HFFc6 (cell line): ENCODE results near the gene HECTD1. TPM values are rescaled to one million over a fixed set of nuclear protein-coding genes. Genes with fewer than 3 reads are reported as not detected.

ENCODE experiments used
- DNase-seq: peaks from one replicate; pipeline ENCODE4 v3.0.0-alpha.2; 2018
- H3K27ac Mint-ChIP-seq: 2 replicates; pipeline ENCODE4 v1.8.0; 2020; ENCODE audit warnings: mild to moderate bottlenecking, mixed read lengths
- H3K27me3 Mint-ChIP-seq: 2 replicates; pipeline ENCODE4 v1.8.0; 2021; ENCODE audit warnings: mild to moderate bottlenecking, moderate library complexity, mixed read lengths; ENCODE audit not compliant: insufficient read depth
- H3K36me3 Mint-ChIP-seq: 2 replicates; pipeline ENCODE4 v1.8.0; 2021; ENCODE audit warnings: low read depth, mixed read lengths
- H3K4me1 Mint-ChIP-seq: 2 replicates; pipeline ENCODE4 v1.8.0; 2020; ENCODE audit warnings: low read depth, mixed read lengths
- H3K4me3 Mint-ChIP-seq: 2 replicates; pipeline ENCODE4 v1.8.0; 2020; ENCODE audit warnings: mild to moderate bottlenecking, moderate library complexity, mixed read lengths
- H3K9me3 Mint-ChIP-seq: 2 replicates; pipeline ENCODE4 v1.8.0; 2020; ENCODE audit warnings: mild to moderate bottlenecking, mixed read lengths
- total RNA-seq, 6 experiments: library from RNA; stranded (reverse); fragmentation: NEBNext Ultra II Directional; extraction: Animal tissue kit (Norgen Biotek cat#: 25700); gene quantifications; 2 replicates in 1 of 6; 3 replicates in 5 of 6; pipeline ENCODE4 v1.2.3, GENCODE V29; 2021
- TF ChIP-seq, protein P1 (sequence below): fragments of 200-600 bp; sonication (generic); IDR thresholded peaks from 2 replicates; pipeline ENCODE4 v1.5.0; 2021; ENCODE audit warnings: antibody characterized with exemption, mild to moderate bottlenecking

HECTD1 gene
- total RNA-seq, 6 experiments from 2014 or later, result 125 to 153 (median 145) TPM

DNA sequence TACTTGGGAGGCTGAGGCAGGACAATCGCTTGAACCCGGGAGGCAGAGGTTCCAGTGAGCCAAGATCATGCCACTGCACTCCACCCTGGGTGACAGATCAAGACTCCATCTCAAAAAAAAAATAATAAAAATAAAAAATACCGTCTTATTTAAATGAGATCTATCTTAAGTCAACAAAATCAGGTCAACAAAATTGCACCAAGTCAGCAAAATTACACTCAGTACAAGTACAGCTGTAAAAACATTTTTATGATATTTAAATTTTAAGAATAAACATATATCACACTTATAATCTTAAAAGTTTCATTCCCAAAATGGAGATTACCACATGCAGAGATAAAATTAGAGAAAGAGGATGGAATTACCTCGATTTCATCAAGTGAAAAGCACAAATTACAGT, 33.2 kb downstream of the HECTD1 start:
- Mint-ChIP-seq H3K4me3 (no peak overlapping the region), H3K36me3 (peaks cover 49% of the 10 kb centered on the region), H3K27ac (no peak overlapping the region), H3K9me3 (no peaks in the 10 kb centered on the region), H3K27me3 (no peaks in the 10 kb centered on the region), H3K4me1 (peaks cover 39% of the 10 kb centered on the region)
- no peak for DNase-seq
- TF ChIP-seq, protein P1, sequence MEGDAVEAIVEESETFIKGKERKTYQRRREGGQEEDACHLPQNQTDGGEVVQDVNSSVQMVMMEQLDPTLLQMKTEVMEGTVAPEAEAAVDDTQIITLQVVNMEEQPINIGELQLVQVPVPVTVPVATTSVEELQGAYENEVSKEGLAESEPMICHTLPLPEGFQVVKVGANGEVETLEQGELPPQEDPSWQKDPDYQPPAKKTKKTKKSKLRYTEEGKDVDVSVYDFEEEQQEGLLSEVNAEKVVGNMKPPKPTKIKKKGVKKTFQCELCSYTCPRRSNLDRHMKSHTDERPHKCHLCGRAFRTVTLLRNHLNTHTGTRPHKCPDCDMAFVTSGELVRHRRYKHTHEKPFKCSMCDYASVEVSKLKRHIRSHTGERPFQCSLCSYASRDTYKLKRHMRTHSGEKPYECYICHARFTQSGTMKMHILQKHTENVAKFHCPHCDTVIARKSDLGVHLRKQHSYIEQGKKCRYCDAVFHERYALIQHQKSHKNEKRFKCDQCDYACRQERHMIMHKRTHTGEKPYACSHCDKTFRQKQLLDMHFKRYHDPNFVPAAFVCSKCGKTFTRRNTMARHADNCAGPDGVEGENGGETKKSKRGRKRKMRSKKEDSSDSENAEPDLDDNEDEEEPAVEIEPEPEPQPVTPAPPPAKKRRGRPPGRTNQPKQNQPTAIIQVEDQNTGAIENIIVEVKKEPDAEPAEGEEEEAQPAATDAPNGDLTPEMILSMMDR, result no peak

DNA sequence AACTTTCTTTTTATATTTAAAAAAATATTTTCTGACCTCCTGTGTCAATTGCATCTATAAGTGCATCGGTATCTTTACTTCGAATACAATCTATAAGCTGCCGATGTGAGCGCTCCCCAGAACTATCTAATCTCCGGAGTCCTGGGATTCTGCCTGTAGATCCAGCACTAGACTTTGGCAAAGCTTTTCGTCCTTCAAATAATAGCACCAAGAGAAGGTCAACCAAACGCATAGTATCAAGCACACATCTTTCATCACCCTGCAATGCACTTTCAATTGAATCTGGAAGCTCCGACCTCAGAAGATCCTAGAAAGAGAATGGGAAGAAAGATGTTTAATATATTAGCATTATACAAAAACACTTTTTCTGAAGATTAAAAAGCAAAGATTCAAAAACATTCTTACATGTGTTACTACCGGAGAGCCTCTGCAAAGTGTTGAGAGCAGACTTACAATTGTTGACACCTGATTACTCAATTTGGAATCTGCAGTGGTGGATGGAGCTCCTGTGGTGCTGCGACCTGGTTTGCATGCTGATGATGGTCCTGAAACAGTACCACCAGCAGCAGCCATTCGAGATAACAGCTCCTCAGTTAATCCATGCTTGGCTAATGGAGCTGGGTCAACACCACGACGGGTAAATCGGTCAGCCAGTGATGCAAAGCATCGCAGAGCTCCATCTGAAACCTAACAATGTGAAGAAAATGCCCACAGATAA, 34.3 kb downstream of the HECTD1 start:
- TF ChIP-seq, protein P1, result no peak
- Mint-ChIP-seq H3K27me3 (no peaks in the 10 kb centered on the region), H3K36me3 (peaks cover 49% of the 10 kb centered on the region), H3K27ac (no peak overlapping the region), H3K4me1 (peaks cover 39% of the 10 kb centered on the region), H3K4me3 (no peak overlapping the region), H3K9me3 (no peaks in the 10 kb centered on the region)
- no peak for DNase-seq

DNA sequence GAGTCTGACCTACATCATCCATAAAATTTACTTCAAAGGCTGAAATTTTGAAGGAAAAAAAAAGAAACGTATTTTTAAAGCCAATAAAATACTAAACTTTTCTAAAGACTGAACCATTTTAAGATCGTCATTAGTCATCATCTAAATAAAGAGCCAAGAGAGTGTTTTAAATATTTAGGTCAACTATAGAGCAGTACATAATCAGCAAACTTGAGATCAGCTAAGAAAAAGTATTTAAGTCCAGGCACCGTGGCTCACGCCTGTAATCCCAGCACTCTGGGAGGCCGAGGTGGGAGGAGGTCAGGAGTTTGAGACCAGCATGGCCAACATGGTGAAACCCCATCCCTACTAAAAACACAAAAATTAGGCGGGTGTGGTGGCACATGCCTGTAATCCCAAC, 35.5 kb downstream of the HECTD1 start:
- Mint-ChIP-seq H3K27me3 (no peaks in the 10 kb centered on the region), H3K9me3 (no peaks in the 10 kb centered on the region), H3K4me1 (peaks cover 39% of the 10 kb centered on the region), H3K27ac (peak overlapping the region; percentile 40), H3K36me3 (peaks cover 52% of the 10 kb centered on the region), H3K4me3 (peak overlapping the region; percentile 55)
- TF ChIP-seq, protein P1, result no peak
- peak; percentile 41 for DNase-seq

DNA sequence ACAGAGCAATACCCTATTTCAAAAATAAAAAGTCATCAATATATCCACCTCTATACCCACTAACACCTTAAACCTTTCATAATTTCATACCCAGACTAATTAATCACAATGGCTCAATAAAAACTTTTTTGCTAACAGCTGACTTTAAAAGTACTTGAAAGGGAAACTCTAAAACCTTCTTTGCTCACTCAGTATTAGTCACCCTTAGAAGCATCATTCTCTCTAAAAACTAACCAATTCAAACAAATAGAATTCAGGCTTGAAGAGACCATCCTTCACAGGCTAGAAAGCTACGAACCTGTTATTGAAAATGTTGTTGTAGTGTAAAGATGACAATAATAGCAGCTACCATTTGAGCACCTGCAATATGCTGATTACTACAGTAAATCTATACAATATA, 37.2 kb downstream of the HECTD1 start:
- H3K27me3 Mint-ChIP-seq, result no peaks in the 10 kb centered on the region
- no peak overlapping the region for H3K4me3 Mint-ChIP-seq
- DNase-seq, result peak; percentile 17
- TF ChIP-seq, protein P1, result no peak
- H3K27ac Mint-ChIP-seq, result peak overlapping the region; percentile 40
- no peaks in the 10 kb centered on the region for H3K9me3 Mint-ChIP-seq
- peaks cover 60% of the 10 kb centered on the region for H3K36me3 Mint-ChIP-seq
- peaks cover 51% of the 10 kb centered on the region for H3K4me1 Mint-ChIP-seq

DNA sequence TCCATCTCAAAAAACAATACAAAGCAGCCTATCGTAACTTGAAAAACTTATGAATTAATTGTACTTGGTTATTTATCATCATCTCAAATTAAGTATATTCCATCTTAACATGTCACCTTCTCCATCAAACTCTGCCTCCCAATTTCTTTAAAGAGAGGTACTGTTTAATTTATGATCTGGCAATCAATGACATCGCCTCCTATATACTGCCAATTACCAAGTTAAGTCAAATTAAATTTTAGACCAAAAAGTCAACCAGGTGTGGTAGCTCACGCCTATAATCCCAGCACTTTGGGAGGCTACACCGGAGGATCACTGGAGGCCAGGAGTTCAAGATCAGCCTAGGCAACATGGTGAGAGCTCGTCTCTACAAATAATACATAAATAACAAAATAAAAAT, 37.7 kb downstream of the HECTD1 start:
- no peak for DNase-seq
- Mint-ChIP-seq H3K4me3 (no peak overlapping the region), H3K4me1 (peaks cover 56% of the 10 kb centered on the region), H3K27ac (no peak overlapping the region), H3K36me3 (peaks cover 63% of the 10 kb centered on the region), H3K27me3 (no peaks in the 10 kb centered on the region), H3K9me3 (no peaks in the 10 kb centered on the region)
- TF ChIP-seq, protein P1, result no peak
